ENCODE measurements around the gene PDE4D. TPM values are rescaled to one million over a fixed set of nuclear protein-coding genes. Genes with fewer than 3 reads are reported as not detected.

Gene PDE4D
- total RNA-seq, 1 donor from 2014 or later: 6.8 TPM

DNA sequence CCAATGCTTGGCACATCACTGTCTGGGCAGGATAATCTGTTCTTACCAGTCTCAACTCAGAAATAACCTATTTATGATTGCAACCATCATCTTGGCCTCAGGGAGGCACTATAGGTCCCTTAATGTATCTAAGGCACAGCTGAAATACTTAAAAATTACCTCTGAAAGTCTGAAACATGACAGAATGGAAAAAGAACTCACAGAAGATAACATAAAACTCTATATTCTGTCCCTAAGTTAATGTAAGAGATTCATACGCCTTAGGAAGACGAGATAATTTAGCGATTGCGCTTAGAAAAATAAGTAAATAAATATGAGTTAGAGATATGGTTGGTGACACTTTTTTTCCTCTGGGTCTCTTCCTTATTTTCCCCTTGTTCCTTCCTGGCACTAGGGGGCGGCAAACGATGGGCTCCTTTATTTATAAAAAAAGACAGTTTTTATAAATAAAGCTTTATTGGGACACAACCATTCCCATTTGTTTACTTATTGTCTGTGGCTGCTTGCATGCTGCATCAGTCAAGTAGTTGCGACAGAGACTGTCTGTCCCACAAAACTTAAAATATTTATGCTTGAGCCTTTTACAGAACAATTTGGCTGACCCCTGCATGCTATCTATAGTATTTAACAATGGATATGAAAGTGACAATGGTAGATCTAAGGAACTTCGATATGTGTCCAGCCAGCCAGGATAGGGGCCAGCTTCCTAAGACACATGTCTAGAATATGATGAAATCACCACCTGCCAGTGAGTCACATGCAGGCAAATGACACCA, 79.6 kb downstream of the PDE4D start:
- Histone ChIP-seq H3K4me3 (ENCODE audit: low read depth, low read length) (no peak overlapping the region), H3K36me3 (ENCODE audit: control insufficient read depth, insufficient read depth, low read length) (no peaks in the 10 kb centered on the region), H3K27me3 (ENCODE audit: control insufficient read depth, insufficient read depth, low read length) (peaks cover 4% of the 10 kb centered on the region)
- TF ChIP-seq, protein P1, sequence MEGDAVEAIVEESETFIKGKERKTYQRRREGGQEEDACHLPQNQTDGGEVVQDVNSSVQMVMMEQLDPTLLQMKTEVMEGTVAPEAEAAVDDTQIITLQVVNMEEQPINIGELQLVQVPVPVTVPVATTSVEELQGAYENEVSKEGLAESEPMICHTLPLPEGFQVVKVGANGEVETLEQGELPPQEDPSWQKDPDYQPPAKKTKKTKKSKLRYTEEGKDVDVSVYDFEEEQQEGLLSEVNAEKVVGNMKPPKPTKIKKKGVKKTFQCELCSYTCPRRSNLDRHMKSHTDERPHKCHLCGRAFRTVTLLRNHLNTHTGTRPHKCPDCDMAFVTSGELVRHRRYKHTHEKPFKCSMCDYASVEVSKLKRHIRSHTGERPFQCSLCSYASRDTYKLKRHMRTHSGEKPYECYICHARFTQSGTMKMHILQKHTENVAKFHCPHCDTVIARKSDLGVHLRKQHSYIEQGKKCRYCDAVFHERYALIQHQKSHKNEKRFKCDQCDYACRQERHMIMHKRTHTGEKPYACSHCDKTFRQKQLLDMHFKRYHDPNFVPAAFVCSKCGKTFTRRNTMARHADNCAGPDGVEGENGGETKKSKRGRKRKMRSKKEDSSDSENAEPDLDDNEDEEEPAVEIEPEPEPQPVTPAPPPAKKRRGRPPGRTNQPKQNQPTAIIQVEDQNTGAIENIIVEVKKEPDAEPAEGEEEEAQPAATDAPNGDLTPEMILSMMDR (IDR thresholded peaks at IDR 0.05; ENCODE audit: insufficient read depth, low read length, severe bottlenecking): peak; percentile 42
- no peak for FAIRE-seq
- peak; percentile 72 for DNase-seq (ENCODE audit: low read depth)

DNA sequence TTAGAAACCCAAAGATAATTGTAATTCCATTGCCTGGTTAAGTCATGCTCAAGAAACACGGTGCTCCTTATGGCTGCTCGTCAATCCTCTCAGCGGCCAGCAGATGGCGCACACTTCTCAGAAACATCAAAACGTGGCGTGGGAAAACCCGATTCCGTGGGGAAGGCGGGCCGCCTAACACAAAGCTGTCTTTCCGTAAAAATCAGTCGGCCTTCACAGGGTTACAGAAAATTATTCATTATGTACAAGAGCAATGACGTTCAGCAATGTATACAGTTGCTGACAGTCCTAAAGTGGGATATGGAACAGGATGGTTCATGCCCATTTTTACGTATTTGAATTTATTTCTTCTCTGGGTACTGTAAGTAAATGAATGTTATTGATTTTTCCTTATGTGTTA, 83.5 kb downstream of the PDE4D start:
- no peak overlapping the region for H3K4me3 ChIP-seq (ENCODE audit: low read depth, low read length)
- TF ChIP-seq, protein P1 (IDR thresholded peaks at IDR 0.05; ENCODE audit: insufficient read depth, low read length, severe bottlenecking): peak; percentile 74
- DNase-seq (ENCODE audit: low read depth): peak; percentile 46
- H3K27me3 ChIP-seq (ENCODE audit: control insufficient read depth, insufficient read depth, low read length): peaks cover 4% of the 10 kb centered on the region
- FAIRE-seq: no peak
- H3K36me3 ChIP-seq (ENCODE audit: control insufficient read depth, insufficient read depth, low read length): no peaks in the 10 kb centered on the region

DNA sequence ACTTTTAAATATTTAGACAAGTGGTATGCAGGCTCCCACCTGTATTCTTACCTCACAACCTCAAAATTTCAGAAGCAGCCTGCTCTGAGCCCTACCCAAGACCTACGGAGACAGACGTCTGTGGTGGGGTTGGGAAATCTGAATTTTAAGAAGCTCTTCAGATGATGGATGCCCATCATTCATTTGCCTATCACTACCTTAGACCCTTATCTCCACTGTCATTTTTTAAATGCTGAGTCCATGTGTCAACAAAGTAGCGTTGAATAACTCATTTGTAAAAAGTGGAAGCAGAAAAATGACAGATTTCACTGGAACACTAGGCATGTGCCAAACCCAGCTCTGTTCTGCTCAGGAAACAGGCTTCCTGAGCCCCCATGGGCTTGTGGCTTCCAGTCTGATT, 85.7 kb downstream of the PDE4D start:
- no peak overlapping the region for H3K4me3 ChIP-seq (ENCODE audit: low read depth, low read length)
- peaks cover 4% of the 10 kb centered on the region for H3K27me3 ChIP-seq (ENCODE audit: control insufficient read depth, insufficient read depth, low read length)
- FAIRE-seq (no peak), DNase-seq (ENCODE audit: low read depth) (no peak)
- no peaks in the 10 kb centered on the region for H3K36me3 ChIP-seq (ENCODE audit: control insufficient read depth, insufficient read depth, low read length)
- TF ChIP-seq, protein P1 (IDR thresholded peaks at IDR 0.05; ENCODE audit: insufficient read depth, low read length, severe bottlenecking): no peak

DNA sequence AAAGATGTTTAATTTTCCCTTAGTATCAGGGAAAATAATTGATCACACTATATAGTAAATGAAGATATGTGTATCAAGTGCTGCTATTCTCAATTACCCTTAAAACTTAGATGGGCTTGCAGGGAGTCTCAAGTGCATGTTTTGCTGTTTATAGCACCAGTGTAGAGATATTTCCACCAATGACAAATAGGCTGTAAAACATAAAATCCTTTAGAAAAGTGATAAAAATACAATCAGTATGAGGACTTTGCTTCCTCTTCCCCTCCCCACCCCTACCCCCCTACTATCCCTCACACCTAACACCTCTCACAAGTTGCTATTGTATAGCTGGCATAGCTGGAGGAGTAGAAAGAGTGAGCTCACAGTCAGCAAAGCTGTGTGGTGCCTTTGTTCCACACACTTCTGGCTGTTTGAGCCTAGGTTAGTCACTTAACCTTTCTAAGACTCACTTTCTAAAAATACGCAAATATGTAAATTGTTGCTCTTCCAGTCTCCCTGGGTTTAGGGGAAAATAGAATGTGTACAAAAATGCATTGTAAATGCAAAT, 93.1 kb downstream of the PDE4D start:
- no peak for DNase-seq (ENCODE audit: low read depth)
- TF ChIP-seq, protein P1 (IDR thresholded peaks at IDR 0.05; ENCODE audit: insufficient read depth, low read length, severe bottlenecking): no peak
- Histone ChIP-seq H3K36me3 (ENCODE audit: control insufficient read depth, insufficient read depth, low read length) (no peaks in the 10 kb centered on the region), H3K27me3 (ENCODE audit: control insufficient read depth, insufficient read depth, low read length) (no peaks in the 10 kb centered on the region), H3K4me3 (ENCODE audit: low read depth, low read length) (no peak overlapping the region)
- no peak for FAIRE-seq

DNA sequence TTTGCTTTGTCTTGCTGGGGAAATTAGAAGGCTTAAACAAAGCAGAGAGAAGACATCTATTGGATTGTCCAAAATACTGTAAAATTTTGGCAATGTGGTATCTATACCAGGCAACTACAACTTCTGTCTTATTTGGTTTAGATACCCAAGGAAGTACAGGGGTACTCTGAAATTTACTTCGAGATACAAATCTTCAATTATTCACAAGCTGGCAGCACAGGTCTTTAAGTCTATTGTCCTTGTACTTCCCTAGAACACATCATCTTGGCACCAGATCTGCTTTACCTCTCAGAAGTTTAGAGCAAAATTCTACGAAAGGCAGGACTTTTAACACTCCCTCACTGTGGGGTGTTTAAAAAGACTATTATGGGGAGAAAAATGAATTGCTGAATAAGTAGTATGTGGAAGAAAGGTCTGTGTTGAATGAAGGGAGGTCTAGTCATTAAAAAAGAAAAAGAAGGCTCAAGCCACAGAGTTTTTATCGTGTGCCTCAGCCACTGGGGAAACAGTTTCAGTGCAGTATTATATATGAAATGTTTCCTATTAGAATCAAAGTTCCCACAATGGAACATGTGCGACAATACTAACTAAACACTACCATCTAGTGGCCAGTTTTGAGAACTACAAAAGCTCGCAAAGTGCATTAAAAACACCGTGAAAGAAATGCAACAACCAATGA, 93.7 kb downstream of the PDE4D start:
- FAIRE-seq (no peak), DNase-seq (ENCODE audit: low read depth) (peak; percentile 65)
- Histone ChIP-seq H3K27me3 (ENCODE audit: control insufficient read depth, insufficient read depth, low read length) (no peaks in the 10 kb centered on the region), H3K4me3 (ENCODE audit: low read depth, low read length) (no peak overlapping the region), H3K36me3 (ENCODE audit: control insufficient read depth, insufficient read depth, low read length) (no peaks in the 10 kb centered on the region)
- TF ChIP-seq, protein P1 (IDR thresholded peaks at IDR 0.05; ENCODE audit: insufficient read depth, low read length, severe bottlenecking): peak; percentile 41

All from bronchial epithelial cell (primary cell).